IPS DF 19.7 (cell line): ENCODE measurements around the gene AAK1.
"Not testable (repeated sequence)": the region's sequence is repeated elsewhere in the genome, so short reads cannot be mapped to it uniquely, and the experiment has no call there.

Source experiments
- DNase-seq: peaks from one replicate; pipeline ENCODE4 v3.0.0-alpha.2; 2013; ENCODE audit warnings: low read depth, low spot score

AAK1 gene

GRCh38 chr2:69643602-69644505 lies at the start of gene AAK1:
TSS of gene AAK1 (minus strand) at chr2:69643739. CDS start at chr2:69643040, 699 bp downstream.
- no peak for DNase-seq

- no peak for DNase-seq
Observed at GRCh38 chr2:69692424-69692823, 48.9 kb upstream of the AAK1 start.

- DNase-seq: no peak
Observed at GRCh38 chr2:69689969-69690368, 46.4 kb upstream of the AAK1 start.

GRCh38 chr2:69689466-69689865 lies 45.9 kb upstream of the AAK1 start:
- DNase-seq: no peak

- no peak for DNase-seq
Observed at GRCh38 chr2:69687971-69688611, 44.6 kb upstream of the AAK1 start.

- DNase-seq: no peak
Observed at GRCh38 chr2:69686813-69687212, 43.3 kb upstream of the AAK1 start.

GRCh38 chr2:69685321-69686048 lies 41.9 kb upstream of the AAK1 start:
- no peak for DNase-seq

- DNase-seq: no peak
Observed at GRCh38 chr2:69683170-69683971, 39.8 kb upstream of the AAK1 start.

GRCh38 chr2:69682525-69682924 lies 39.0 kb upstream of the AAK1 start:
- no peak for DNase-seq

GRCh38 chr2:69680001-69680675 lies 36.6 kb upstream of the AAK1 start:
- DNase-seq: no peak

GRCh38 chr2:69677914-69678313 lies 34.4 kb upstream of the AAK1 start:
- DNase-seq: no peak

GRCh38 chr2:69676146-69676545 lies 32.6 kb upstream of the AAK1 start:
- DNase-seq: no peak

GRCh38 chr2:69674316-69674670 lies 30.8 kb upstream of the AAK1 start:
- no peak for DNase-seq

- not testable (repeated sequence) for DNase-seq
Observed at GRCh38 chr2:69673098-69673497, 29.6 kb upstream of the AAK1 start.

- no peak for DNase-seq
Observed at GRCh38 chr2:69669666-69670065, 26.1 kb upstream of the AAK1 start.

- DNase-seq: no peak
Observed at GRCh38 chr2:69668598-69668997, 25.1 kb upstream of the AAK1 start.

GRCh38 chr2:69667805-69668382 lies 24.4 kb upstream of the AAK1 start:
- DNase-seq: no peak

GRCh38 chr2:69665152-69665551 lies 21.6 kb upstream of the AAK1 start:
- no peak for DNase-seq

GRCh38 chr2:69663860-69664259 lies 20.3 kb upstream of the AAK1 start:
- DNase-seq: no peak

- DNase-seq: not testable (repeated sequence)
Observed at GRCh38 chr2:69662547-69662946, 19.0 kb upstream of the AAK1 start.

GRCh38 chr2:69660637-69661036 lies 17.1 kb upstream of the AAK1 start:
- DNase-seq: no peak
